HEK293T (cell line): Measurements from ENCODE around the gene HOMER3.

Source experiments
- BHLHE40 ChIP-seq: fragments of 450-650 bp; IDR thresholded peaks from 2 replicates; pipeline ENCODE4 v1.6.1; 2016; ENCODE audit warnings: mild to moderate bottlenecking, moderate library complexity, borderline replicate concordance
- CTBP1 ChIP-seq: fragments of 450-650 bp; IDR thresholded peaks from 2 replicates; pipeline ENCODE4 v1.6.1; 2016; ENCODE audit warnings: borderline replicate concordance
- FOXK2 ChIP-seq: fragments of 450-650 bp; IDR thresholded peaks from 2 replicates; pipeline ENCODE4 v1.6.1; 2016; ENCODE audit warnings: mild to moderate bottlenecking
- L3MBTL2 ChIP-seq: fragments of 450-650 bp; conservative IDR thresholded peaks from 2 replicates; pipeline ENCODE4 v1.6.1; 2016; ENCODE audit warnings: mild to moderate bottlenecking
- PKNOX1 ChIP-seq: fragments of 450-650 bp; IDR thresholded peaks from 2 replicates; pipeline ENCODE4 v1.6.1; 2016
- SP1 ChIP-seq: fragments of 450-650 bp; IDR thresholded peaks from 2 replicates; pipeline ENCODE4 v1.6.1; 2017
- SUZ12 ChIP-seq: fragments of 450-650 bp; IDR thresholded peaks from 2 replicates; pipeline ENCODE4 v1.6.1; 2016; ENCODE audit warnings: mild to moderate bottlenecking
- TARDBP ChIP-seq: fragments of 450-650 bp; IDR thresholded peaks from 2 replicates; pipeline ENCODE4 v1.6.1; 2016

- TF ChIP-seq L3MBTL2 (no peak), BHLHE40 (no peak), SP1 (no peak), SUZ12 (no peak), FOXK2 (no peak), CTBP1 (no peak), TARDBP (no peak), PKNOX1 (no peak)
Observed at GRCh38 chr19:18990128-18990708, 49.2 kb upstream of the HOMER3 start.
